ENCODE results near the gene SIRPB2. TPM values are rescaled to one million over a fixed set of nuclear protein-coding genes. Genes with fewer than 3 reads are reported as not detected.
A peak's percentile ranks its signal among the peaks of the same experiment; 100 is the strongest.

SIRPB2 gene
- total RNA-seq, 1 experiment from 2014 or later: not detected

DNA sequence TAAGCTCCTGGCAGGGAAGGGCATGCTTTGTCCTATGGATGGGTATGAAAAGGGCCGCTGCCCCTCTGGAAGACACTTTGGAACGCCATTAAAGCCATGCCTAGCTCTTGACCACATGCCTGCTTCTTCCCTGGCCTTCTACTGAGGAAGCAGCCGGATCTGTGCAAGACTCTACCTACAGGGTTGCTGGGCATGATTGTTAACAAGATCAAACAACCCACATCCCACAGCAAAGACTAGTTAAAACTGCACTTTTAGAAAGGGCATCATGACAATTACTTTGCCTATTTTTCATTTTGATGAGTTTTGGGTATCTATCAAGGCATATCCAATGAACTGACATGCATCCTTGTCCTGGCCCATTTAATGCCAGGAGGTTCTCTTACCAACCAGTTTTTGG, 50.1 kb downstream of the SIRPB2 start:
- DNase-seq (ENCODE audit: low spot score): no peak

DNA sequence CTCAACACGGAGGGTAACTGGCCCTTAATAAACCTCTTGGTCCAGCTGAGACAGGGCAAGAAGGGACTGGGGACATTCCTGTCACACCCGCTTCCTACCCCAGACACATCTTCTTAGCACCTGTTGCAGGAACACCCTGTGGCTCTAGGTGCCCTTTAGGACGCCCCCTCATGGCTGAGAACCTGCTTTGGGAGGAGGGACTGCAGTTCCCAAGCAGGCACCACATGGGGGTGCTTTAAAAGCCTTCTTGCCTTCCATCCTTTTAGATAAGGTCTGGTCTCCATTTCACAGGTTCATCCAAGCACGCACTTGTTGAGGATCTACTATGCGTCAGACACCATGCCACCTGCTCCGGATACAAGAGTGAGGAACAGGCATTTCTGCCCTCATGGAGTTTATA, 51.2 kb downstream of the SIRPB2 start:
- DNase-seq (ENCODE audit: low spot score): peak; percentile 19

DNA sequence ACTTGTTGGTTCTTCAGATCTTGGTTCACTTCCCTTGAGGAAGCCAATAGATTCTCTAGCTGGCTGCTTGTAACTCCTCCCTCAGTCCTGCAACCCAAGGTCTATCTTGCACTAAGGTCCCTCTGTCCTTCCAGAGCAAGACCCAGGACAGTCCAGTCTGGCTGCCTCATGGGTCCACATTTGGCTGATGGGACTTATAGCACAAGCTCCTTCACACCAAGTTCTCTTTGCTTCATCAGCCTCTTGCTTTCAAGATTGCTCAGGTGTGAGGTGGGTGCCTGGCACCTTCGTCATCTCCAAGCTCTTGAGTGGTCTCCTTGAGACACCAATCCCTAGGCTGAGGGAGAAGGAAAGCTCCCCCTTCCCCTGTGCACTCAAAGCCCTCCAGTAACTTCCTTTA, 52.9 kb downstream of the SIRPB2 start:
- no peak for DNase-seq (ENCODE audit: low spot score)

DNA sequence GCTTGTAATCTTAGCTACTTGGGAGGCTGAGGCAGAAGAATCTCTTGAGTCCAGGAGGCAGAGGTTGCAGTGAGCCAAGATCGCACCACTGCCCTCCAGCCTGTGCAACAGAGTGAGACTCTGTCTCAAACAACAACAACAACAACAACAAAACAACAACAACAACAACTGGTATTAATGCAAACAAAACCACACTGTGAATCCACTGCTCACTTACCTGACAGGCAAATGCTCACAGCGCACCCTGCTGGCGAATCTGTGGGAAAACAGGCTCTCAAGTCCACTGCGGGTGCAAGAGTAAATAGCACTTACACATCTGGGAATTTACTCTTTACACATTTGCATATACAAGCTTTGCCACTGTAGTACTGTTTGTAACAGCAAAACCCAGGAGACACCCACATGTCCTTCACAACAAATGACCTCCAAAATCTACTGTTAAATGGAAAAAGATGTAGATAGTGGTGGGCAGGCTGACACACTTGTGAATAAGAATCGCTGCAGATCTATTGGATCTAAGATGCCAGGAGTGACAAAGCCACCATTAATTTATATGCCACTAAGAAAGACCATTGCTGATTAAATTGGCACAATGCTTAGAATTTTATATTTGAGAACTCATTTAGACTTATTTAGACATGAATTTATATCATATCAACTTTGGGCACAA, 53.9 kb downstream of the SIRPB2 start:
- DNase-seq (ENCODE audit: low spot score): peak; percentile 72

DNA sequence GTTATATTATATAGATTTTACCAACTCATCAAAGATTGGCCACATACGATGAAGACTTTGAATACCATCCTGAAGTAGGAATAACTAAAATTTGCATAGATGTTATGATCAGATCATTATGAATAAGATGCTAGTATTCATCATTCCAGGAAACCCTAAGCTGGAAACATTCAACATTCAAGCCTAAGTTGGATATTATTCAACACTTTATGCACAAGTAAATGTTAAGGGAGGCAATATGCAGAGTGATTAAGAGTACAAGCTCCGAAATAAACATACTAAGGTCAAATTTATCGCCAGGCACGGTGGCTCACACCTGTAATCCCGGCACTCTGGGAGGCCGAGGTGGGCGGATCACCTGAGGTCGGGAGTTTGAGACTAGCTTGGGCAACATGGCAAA, 55.0 kb downstream of the SIRPB2 start:
- DNase-seq (ENCODE audit: low spot score): no peak

DNA sequence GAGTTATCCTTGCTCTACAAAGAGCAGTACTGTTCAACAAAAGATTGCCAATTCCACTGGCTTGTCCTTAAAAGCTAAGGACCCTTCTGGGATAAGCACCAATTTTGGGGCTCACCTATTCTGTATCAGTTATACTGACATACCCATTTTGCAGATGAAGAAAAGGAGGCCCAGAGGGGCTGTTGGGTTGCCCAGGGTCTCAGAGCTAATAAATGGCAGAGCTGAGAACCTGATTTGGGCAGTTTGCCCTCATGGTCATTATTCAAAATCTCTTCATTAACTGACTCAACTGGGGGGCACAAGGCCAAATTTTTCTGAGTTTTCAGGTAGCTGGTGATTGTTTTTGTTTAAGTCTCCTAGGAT, 55.9 kb downstream of the SIRPB2 start:
- DNase-seq (ENCODE audit: low spot score): no peak

DNA sequence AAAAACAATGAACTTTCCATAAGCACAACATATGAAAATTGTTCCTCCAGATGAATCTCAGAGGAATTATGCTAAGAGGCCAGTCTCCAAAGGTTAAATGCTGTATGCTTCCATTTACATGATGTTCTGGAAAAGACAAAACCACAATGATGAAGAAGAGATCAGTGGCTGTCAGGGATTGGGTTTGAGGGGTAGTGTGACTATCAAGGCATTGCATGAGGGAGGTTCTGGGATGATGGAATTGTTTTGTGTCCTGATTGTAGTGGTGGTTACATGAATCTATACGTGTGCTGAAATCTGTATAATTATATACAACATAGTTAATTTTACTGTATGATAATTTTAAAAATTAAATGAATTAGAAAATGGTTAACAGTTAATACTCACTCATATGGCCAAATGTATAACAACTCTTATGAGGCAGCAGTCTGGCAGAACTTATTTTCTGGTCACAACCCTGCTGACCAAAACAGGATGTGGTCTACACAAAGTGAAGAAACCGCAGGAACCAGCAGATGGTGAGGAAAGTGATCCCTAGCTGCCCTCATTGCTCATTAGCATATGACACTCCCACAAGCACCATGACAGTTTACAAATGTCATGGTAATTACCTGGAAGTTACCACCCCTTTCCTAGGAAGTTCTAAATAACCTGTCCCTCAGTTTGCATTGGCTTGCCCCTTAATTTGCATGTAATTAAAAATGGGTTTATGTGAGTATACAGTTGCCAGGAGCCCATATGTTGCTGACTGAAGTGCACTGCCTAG, 56.5 kb downstream of the SIRPB2 start:
- peak; percentile 98 for DNase-seq (ENCODE audit: low spot score)

DNA sequence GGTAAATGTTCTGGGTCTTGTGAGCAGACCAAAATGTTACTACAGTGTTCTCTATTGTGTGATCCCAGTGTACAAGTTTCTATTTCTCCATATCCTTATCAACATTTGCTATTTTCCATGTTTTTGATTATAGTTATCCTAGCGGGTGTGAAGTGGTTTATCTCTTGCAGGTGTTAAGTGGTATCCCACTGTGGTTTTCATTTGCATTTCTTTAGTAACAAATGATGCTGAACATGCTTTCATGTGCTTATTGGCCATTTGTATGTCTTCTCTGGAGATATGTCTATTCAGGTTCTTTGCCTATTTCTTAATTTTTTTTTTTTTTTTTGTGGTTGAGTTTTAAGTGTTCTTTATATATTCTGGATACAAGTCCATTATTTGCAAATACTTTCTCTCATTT, 60.1 kb downstream of the SIRPB2 start:
- DNase-seq (ENCODE audit: low spot score): no peak

DNA sequence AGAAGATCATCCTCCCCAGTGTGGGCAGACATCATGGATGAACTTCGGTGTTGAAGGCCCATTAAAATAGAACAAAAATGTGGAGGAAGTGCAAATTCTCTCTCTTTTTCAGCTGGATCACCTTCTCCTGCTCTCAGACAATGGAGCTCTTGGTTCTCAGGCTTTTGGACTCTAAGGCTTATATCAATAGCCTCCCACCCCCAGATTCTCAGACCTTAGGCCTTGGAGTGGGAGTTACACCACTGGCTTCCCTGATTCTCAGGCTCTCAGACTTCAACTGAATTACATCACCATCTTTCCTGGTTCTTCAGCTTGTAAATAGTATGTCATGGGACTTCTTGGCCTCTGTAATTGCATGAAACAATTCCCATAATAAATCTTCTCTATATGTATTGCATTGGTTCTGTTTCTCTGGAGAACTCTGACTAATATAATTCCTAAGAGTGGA, 61.2 kb downstream of the SIRPB2 start:
- DNase-seq (ENCODE audit: low spot score): peak; percentile 34

DNA sequence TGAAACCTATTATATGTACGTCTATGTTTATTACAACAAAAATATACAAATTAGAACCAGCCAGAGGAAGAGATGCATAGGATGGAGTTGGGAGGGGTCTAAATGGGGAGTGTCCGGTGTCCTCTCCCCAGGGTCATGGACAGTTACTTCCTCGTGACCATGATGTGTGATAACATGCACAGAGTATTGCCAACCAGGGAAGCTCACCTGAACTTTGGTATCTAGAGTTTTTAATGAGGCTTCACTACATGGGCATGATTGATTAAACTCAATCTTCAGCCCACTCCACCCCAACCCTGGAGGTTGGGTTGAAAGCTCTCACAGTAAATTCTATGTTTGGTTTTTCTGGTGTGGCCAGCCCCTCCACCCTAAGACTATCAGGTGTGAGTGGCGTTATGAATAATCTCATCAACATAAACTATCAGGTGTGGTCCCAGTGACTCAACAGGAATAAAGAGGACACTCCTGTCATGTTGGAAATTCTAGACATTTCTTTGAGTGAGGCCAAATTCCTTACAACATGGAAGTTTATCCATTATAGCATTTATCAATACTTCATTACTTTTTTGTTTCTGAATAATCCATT, 62.0 kb downstream of the SIRPB2 start:
- DNase-seq (ENCODE audit: low spot score): no peak

DNA sequence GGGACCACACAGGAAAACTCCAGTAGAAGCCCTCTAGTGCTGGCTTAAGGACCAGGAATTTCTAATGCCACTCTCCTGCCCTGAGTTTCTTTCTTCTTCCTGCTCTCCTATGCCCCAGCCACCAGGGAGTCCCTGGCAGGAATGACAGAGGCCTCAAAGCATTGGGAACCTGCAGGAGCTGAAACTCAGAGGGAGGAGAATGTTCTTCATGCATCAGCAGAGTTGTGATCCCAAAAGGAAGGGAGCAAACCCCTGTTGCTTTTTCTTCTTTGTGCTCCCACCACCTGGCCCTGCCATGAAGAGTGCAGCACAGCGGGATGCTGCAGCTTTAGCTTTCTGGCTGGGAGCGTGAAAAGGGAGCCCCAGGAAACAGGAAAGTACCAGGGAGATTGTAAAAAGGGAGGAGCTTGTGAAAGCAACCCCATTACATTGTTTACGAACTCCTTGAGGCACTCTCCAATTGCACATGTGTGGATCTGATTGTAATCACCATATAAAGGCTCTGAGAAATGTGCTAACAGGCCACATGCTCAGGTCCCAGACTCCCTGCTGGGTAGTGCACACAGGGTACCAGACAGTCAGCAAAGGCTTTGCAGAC, 63.7 kb downstream of the SIRPB2 start:
- peak; percentile 39 for DNase-seq (ENCODE audit: low spot score)

DNA sequence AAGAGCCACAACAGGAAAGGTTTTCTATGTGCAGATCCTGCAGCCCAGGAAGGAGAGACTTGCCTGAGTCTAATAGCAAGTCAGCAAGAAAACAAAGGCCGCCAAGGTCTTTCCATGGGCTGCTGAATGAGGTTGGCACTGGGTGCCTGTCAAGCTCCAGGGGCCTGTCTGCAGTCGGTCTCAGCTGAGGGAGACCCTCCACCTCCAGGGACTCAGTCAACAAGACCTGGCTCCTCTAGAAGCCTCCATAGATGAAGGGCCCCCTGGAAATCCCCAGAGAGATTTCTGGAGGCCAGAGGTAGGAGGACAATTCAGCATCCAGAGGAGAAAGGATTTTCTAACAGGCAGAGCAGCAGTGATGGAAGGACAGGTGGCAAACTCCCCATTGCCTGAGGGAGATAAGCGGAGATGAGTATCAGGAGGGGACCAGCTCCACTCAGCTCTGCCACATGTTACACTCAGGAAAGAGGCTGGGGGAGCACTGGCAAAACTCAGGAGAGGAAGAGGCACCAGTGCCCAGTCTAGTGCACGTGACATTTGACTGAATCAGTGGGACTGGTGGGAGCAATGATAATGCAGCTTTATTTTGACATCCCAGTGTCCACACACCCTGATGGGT, 64.9 kb downstream of the SIRPB2 start:
- no peak for DNase-seq (ENCODE audit: low spot score)

Other genes starting within 250 kb of the SIRPB2 start
- gene SNPH, start 225.1 kb downstream of the SIRPB2 start, total RNA-seq (2014; rRNA removed; shearing (Covaris generic)): 11.6 and 13.9 TPM in 2 replicates
- 1.8 and 2.6 TPM in 2 replicates for gene SDCBP2, start 162.3 kb downstream of the SIRPB2 start, total RNA-seq (2014; rRNA removed; shearing (Covaris generic))
- 149 and 200 TPM in 2 replicates for gene FKBP1A, start 98.4 kb downstream of the SIRPB2 start, total RNA-seq (2014; rRNA removed; shearing (Covaris generic))
- gene NSFL1C, start 24.6 kb downstream of the SIRPB2 start, total RNA-seq (2014; rRNA removed; shearing (Covaris generic)): 66.3 and 81.6 TPM in 2 replicates
- gene SIRPD, start 66.3 kb upstream of the SIRPB2 start, total RNA-seq (2014; rRNA removed; shearing (Covaris generic)): not detected in 2 replicates
- gene SIRPB1, start 128.6 kb upstream of the SIRPB2 start, total RNA-seq (2014; rRNA removed; shearing (Covaris generic)): 0.55 and 0.74 TPM in 2 replicates
- not detected in 2 replicates for gene SIRPG, start 166.4 kb upstream of the SIRPB2 start, total RNA-seq (2014; rRNA removed; shearing (Covaris generic))

Measured in A172 (cell line).